GM12878 (cell line): ENCODE results near the gene TMEM53. TPM values are rescaled to one million over a fixed set of nuclear protein-coding genes. Genes with fewer than 3 reads are reported as not detected.

Experiments used
- ATAC-seq: fragments of 200-7000 bp; cut with Tn5 transposase; 3 replicates; pipeline ENCODE4 v1.9.1; 2020; ENCODE audit warnings: mild to moderate bottlenecking, moderate library complexity
- BruUV-seq: library from RNA; stranded (reverse); fragments of 400-500 nt; replicated peaks from 2 replicates; lab custom pipeline; 2021; lab: Mats Ljungman, UMichigan
- CTCF ChIA-PET: fragments of 300-600 bp; sonication (Branson Sonifier 250); formaldehyde crosslinking; extraction: SDS; loops from one replicate; lab custom pipeline; 2021; ENCODE audit warnings: inconsistent platforms; lab: Yijun Ruan, JAX
- POLR2A ChIA-PET: fragments of 350-600 bp; formaldehyde crosslinking; extraction: SDS; loops from one replicate; lab custom pipeline; 2021; ENCODE audit warnings: inconsistent platforms; lab: Charles Lee
- RAD21 ChIA-PET: fragments of 300-600 bp; sonication (Branson Sonifier 250); formaldehyde crosslinking; loops from one replicate; lab custom pipeline; 2023; ENCODE audit warnings: antibody characterized with exemption; ENCODE audit not compliant: unreplicated experiment; lab: Charles Lee
- SMC1A ChIA-PET: fragments of 300-600 bp; sonication (Branson Sonifier 250); formaldehyde crosslinking; loops from one replicate; lab custom pipeline; 2023; ENCODE audit not compliant: unreplicated experiment, uncharacterized antibody; lab: Charles Lee
- DNase-seq: peaks from one replicate; pipeline ENCODE4 v3.0.0-alpha.2; 2011; ENCODE audit warnings: low read depth, low spot score
- FAIRE-seq: peaks from 3 replicates; lab custom pipeline; 2011; peaks lifted over from hg19 to GRCh38; lab: Jason Lieb, UNC
- H2AFZ ChIP-seq: 2 replicates; pipeline ENCODE4 v1.6.0; 2011; ENCODE audit warnings: low read depth, low read length, control low read depth; ENCODE audit not compliant: control insufficient read depth
- H3K27ac ChIP-seq: 2 replicates; pipeline ENCODE4 v1.5.1; 2011; ENCODE audit warnings: control low read depth; ENCODE audit not compliant: control insufficient read depth, insufficient read depth
- H3K27me3 ChIP-seq, 2 experiments: replicated peaks in 1 of 2; 2 replicates each; pipeline versions ENCODE4 v1.6.0 to v1.6.1; 2011; ENCODE audit warnings: low read length in 1 of 2; ENCODE audit not compliant: control insufficient read depth in 2 of 2, insufficient read depth in 2 of 2
- H3K36me3 ChIP-seq, 2 experiments: 2 replicates each; pipeline ENCODE4 v1.5.1; 2011; ENCODE audit warnings: low read length in 1 of 2; ENCODE audit not compliant: control insufficient read depth in 2 of 2, insufficient read depth in 2 of 2
- H3K4me1 ChIP-seq: 2 replicates; pipeline ENCODE4 v1.6.1; 2011; ENCODE audit warnings: mild to moderate bottlenecking, low read length, moderate library complexity, mixed read lengths; ENCODE audit not compliant: control insufficient read depth, insufficient read depth
- H3K4me2 ChIP-seq: 2 replicates; pipeline ENCODE4 v1.6.0; 2011; ENCODE audit warnings: control low read depth; ENCODE audit not compliant: control insufficient read depth, insufficient read depth
- H3K4me3 ChIP-seq: fragments of 200-600 bp; sonication (generic); 2 replicates; pipeline ENCODE4 v1.5.1; 2016
- H3K79me2 ChIP-seq: 2 replicates; pipeline ENCODE4 v1.6.0; 2011; ENCODE audit warnings: low read length; ENCODE audit not compliant: control insufficient read depth, insufficient read depth
- H3K9ac ChIP-seq: 2 replicates; pipeline ENCODE4 v1.8.0; 2011; ENCODE audit warnings: low read length, control low read depth, mixed read lengths; ENCODE audit not compliant: control insufficient read depth, insufficient read depth
- H3K9me3 ChIP-seq: replicated peaks from 3 replicates; pipeline ENCODE4 v1.5.1; 2011; ENCODE audit warnings: mild to moderate bottlenecking, low read length; ENCODE audit not compliant: control insufficient read depth, insufficient read depth
- H4K20me1 ChIP-seq: 2 replicates; pipeline ENCODE4 v1.6.0; 2011; ENCODE audit not compliant: control insufficient read depth, insufficient read depth
- BCL11A ChIP-seq: IDR thresholded peaks from 2 replicates; pipeline ENCODE4 v1.6.1; 2011; ENCODE audit warnings: low read depth, low read length
- CBX3 ChIP-seq: fragments of 200-600 bp; sonication (generic); IDR thresholded peaks from 2 replicates; pipeline ENCODE4 v1.6.1; 2016; ENCODE audit warnings: low read depth, borderline replicate concordance
- EZH2 ChIP-seq: IDR thresholded peaks from 2 replicates; pipeline ENCODE4 v1.6.1; 2012; ENCODE audit warnings: low read depth, mild to moderate bottlenecking, control low read depth, inconsistent platforms, low read length, borderline replicate concordance; ENCODE audit not compliant: control insufficient read depth
- KAT2A ChIP-seq: conservative IDR thresholded peaks from 2 replicates; pipeline ENCODE4 v1.6.1; 2011; ENCODE audit warnings: low read depth, low read length; ENCODE audit not compliant: control insufficient read depth
- KDM1A ChIP-seq: fragments of 200-600 bp; sonication (generic); IDR thresholded peaks from 2 replicates; pipeline ENCODE4 v1.6.1; 2016; ENCODE audit warnings: borderline replicate concordance
- NFYB ChIP-seq: IDR thresholded peaks from 2 replicates; pipeline ENCODE4 v1.6.1; 2011; ENCODE audit warnings: low read depth, mild to moderate bottlenecking, low read length, improper control_type of control experiment, moderate library complexity; ENCODE audit not compliant: insufficient read depth
- PAX8 ChIP-seq: fragments of 450-650 bp; IDR thresholded peaks from 2 replicates; pipeline ENCODE4 v1.6.1; 2017; ENCODE audit warnings: mild to moderate bottlenecking, moderate library complexity
- RBBP5 ChIP-seq: fragments of 200-600 bp; sonication (generic); conservative IDR thresholded peaks from 2 replicates; pipeline ENCODE4 v1.6.1; 2016
- SP1 ChIP-seq: IDR thresholded peaks from one replicate; pipeline ENCODE4 v1.6.1; 2011; ENCODE audit warnings: low read depth, low read length
- SREBF1 ChIP-seq: IDR thresholded peaks from 2 replicates; pipeline ENCODE4 v1.6.1; 2012; ENCODE audit warnings: mild to moderate bottlenecking, low read length
- TCF12 ChIP-seq: IDR thresholded peaks from 2 replicates; pipeline ENCODE4 v1.6.1; 2011; ENCODE audit warnings: low read depth, mild to moderate bottlenecking, low read length
- YBX1 ChIP-seq: fragments of 450-650 bp; IDR thresholded peaks from 2 replicates; pipeline ENCODE4 v1.6.1; 2016; ENCODE audit warnings: antibody characterized with exemption
- ZSCAN29 ChIP-seq: fragments of 450-650 bp; IDR thresholded peaks from 2 replicates; pipeline ENCODE4 v1.6.1; 2017; ENCODE audit warnings: mild to moderate bottlenecking, moderate library complexity
- ZZZ3 ChIP-seq: IDR thresholded peaks from 2 replicates; pipeline ENCODE4 v1.6.1; 2011; ENCODE audit warnings: low read depth; ENCODE audit not compliant: control insufficient read depth, insufficient read length
- WGBS: methylation state at CpG from one replicate; pipeline ENCODE4 v1.1.6; 2016; ENCODE audit warnings: low lambda C conversion rate; ENCODE audit not compliant: insufficient replicate concordance, insufficient coverage; ENCODE audit errors: missing lambda C conversion rate; 5-methylcytosine and 5-hydroxymethylcytosine counted together
- in situ Hi-C: fragments of 300-500 bp; cut with MboI; formaldehyde crosslinking; loops from 9 replicates; pipeline ENCODE4 v1.14.3; 2018; ENCODE audit warnings: mixed read lengths
- intact Hi-C: fragments of 100-400 bp; cut with micrococcal nuclease; formaldehyde crosslinking; loops from one replicate; pipeline ENCODE4 v1.14.2; 2022; ENCODE audit not compliant: unreplicated experiment
- polyA plus RNA-seq, 11 experiments: library from polyadenylated mRNA; depleted of rRNA in 4 of 11; unstranded in 6 of 11; stranded (reverse) in 5 of 11; fragments of >200 nt; fragmentation: Nextera tagmentation in 4 of 11; fragmentation: Illumina TruSeq in 1 of 11; extraction: Ambion mirVana in 4 of 11; extraction: Trizol in 1 of 11; gene quantifications; 1 replicate in 1 of 11; 2 replicates in 10 of 11; pipeline versions ENCODE4 v1.2.1 to v1.2.3, GENCODE V29; 2011 to 2016; ENCODE audit warnings: inconsistent platforms in 2 of 11, missing spikeins in 2 of 11, low read depth in 1 of 11
- total RNA-seq, 4 experiments: library from RNA; depleted of rRNA in 3 of 4; stranded (reverse); fragments of >200 nt in 3 of 4; fragmentation: Illumina TruSeq in 1 of 4; extraction: Trizol in 1 of 4; gene quantifications; 2 replicates each; pipeline versions ENCODE4 v1.2.1 to v1.2.3, GENCODE V29; 2013 to 2021
- TF ChIP-seq, protein P1 (sequence below): fragments of 450-650 bp; IDR thresholded peaks from 2 replicates; pipeline ENCODE4 v1.6.1; 2014; ENCODE audit warnings: mild to moderate bottlenecking
- TF ChIP-seq, protein P2 (sequence below): IDR thresholded peaks from 2 replicates; pipeline ENCODE4 v1.6.1; 2011; ENCODE audit warnings: borderline replicate concordance, low read depth, mild to moderate bottlenecking, moderate library complexity, low read length; ENCODE audit not compliant: insufficient read depth, poor library complexity, severe bottlenecking
- TF ChIP-seq, protein P3 (sequence below), 3 experiments: IDR thresholded peaks in 2 of 3; conservative IDR thresholded peaks in 1 of 3; 2 replicates each; pipeline ENCODE4 v1.5.1; 2011; ENCODE audit warnings: low read depth in 3 of 3, low read length in 3 of 3, mild to moderate bottlenecking in 3 of 3, control low read depth in 2 of 3, moderate library complexity in 2 of 3, inconsistent platforms in 1 of 3, mixed read lengths in 1 of 3; ENCODE audit not compliant: control insufficient read depth in 2 of 3, insufficient read depth in 1 of 3; ENCODE audit errors: extremely low read depth in 1 of 3

TMEM53 gene
- total and polyA plus RNA-seq, 10 of the 15 experiments (the other 5 are each of a cell fraction or from before 2014, with no cell fraction given) = 3.1 to 23.9 (median 11.1) TPM

DNA sequence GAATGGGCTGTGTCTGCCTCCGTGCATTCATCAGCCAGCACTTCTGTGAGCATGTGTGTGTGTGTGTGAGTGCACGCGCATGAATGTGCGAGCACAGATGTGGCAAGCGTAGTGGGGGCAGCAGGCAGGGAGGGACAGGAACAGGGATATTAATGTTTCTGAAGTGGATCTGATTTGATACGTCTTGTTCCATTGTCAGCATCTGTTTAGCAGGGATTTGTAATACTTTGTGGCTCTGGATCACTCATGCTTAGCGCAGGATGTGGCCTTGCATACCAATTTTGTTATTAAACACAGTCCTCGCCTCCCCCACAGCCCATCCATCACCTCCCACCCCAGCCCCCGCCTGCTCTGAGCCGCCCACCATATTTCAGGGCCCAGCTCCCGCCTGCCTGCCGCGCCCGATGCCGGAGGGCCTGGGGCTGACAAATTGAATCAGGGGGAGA lies 52.4 kb downstream of the TMEM53 start:
- ChIA-PET SMC1A (no interaction called here), CTCF (no interaction called here), POLR2A (no interaction called here), RAD21 (no interaction called here)
- H4K20me1 ChIP-seq = no peaks in the 10 kb centered on the region
- DNase-seq = no peak
- H3K36me3 ChIP-seq = no peaks in the 10 kb centered on the region
- no peak overlapping the region for H3K4me3 ChIP-seq
- no peak for ATAC-seq
- intact Hi-C loops (no loop called here), in situ Hi-C loops (no loop called here)
- BruUV-seq = no TSS peak
- no peak overlapping the region for H3K9ac ChIP-seq
- no peak overlapping the region for H3K4me2 ChIP-seq
- H3K79me2 ChIP-seq = no peaks in the 10 kb centered on the region
- TF ChIP-seq PAX8 = no peak
- TF ChIP-seq BCL11A = no peak
- no peak for TF ChIP-seq CBX3
- TF ChIP-seq, protein P1, sequence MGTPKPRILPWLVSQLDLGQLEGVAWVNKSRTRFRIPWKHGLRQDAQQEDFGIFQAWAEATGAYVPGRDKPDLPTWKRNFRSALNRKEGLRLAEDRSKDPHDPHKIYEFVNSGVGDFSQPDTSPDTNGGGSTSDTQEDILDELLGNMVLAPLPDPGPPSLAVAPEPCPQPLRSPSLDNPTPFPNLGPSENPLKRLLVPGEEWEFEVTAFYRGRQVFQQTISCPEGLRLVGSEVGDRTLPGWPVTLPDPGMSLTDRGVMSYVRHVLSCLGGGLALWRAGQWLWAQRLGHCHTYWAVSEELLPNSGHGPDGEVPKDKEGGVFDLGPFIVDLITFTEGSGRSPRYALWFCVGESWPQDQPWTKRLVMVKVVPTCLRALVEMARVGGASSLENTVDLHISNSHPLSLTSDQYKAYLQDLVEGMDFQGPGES = no peak
- no peak for TF ChIP-seq TCF12
- TF ChIP-seq NFYB = no peak
- TF ChIP-seq EZH2 = no peak
- TF ChIP-seq RBBP5 = no peak
- TF ChIP-seq YBX1 = no peak
- TF ChIP-seq ZZZ3 = no peak
- TF ChIP-seq KAT2A = no peak
- no peak for TF ChIP-seq KDM1A
- TF ChIP-seq, protein P2, sequence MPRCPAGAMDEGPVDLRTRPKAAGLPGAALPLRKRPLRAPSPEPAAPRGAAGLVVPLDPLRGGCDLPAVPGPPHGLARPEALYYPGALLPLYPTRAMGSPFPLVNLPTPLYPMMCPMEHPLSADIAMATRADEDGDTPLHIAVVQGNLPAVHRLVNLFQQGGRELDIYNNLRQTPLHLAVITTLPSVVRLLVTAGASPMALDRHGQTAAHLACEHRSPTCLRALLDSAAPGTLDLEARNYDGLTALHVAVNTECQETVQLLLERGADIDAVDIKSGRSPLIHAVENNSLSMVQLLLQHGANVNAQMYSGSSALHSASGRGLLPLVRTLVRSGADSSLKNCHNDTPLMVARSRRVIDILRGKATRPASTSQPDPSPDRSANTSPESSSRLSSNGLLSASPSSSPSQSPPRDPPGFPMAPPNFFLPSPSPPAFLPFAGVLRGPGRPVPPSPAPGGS = no peak
- no peak for TF ChIP-seq SREBF1
- TF ChIP-seq, protein P3, sequence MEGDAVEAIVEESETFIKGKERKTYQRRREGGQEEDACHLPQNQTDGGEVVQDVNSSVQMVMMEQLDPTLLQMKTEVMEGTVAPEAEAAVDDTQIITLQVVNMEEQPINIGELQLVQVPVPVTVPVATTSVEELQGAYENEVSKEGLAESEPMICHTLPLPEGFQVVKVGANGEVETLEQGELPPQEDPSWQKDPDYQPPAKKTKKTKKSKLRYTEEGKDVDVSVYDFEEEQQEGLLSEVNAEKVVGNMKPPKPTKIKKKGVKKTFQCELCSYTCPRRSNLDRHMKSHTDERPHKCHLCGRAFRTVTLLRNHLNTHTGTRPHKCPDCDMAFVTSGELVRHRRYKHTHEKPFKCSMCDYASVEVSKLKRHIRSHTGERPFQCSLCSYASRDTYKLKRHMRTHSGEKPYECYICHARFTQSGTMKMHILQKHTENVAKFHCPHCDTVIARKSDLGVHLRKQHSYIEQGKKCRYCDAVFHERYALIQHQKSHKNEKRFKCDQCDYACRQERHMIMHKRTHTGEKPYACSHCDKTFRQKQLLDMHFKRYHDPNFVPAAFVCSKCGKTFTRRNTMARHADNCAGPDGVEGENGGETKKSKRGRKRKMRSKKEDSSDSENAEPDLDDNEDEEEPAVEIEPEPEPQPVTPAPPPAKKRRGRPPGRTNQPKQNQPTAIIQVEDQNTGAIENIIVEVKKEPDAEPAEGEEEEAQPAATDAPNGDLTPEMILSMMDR (IDR thresholded peaks at IDR 0.05 in 2 of 3, conservative IDR thresholded peaks at IDR 0.05 in 1 of 3; ENCODE audit: control insufficient read depth in 2 of 3, extremely low read depth in 1 of 3, insufficient read depth in 1 of 3, low read depth in 3 of 3, low read length in 3 of 3) = no peak
- TF ChIP-seq SP1 = no peak
- no peak for TF ChIP-seq ZSCAN29
- 53% methylated on average over 15 of the region's 15 CpGs for WGBS
- H2AFZ ChIP-seq = no peak overlapping the region
- no peaks in the 10 kb centered on the region for H3K9me3 ChIP-seq
- FAIRE-seq = no peak
- H3K27me3 ChIP-seq = no peaks in the 10 kb centered on the region; a peak in 2 of 4 replicates
- no peak overlapping the region for H3K27ac ChIP-seq
- H3K4me1 ChIP-seq = no peaks in the 10 kb centered on the region
